Esophagus squamous epithelium (tissue), 5 donors: ENCODE data around the gene NUP153. TPM values are rescaled to one million over a fixed set of nuclear protein-coding genes. Genes with fewer than 3 reads are reported as not detected.

Experiments
- DNase-seq: peaks from one replicate; lab custom pipeline; 2025; lab: John Stamatoyannopoulos, UW
- H3K27ac ChIP-seq, 4 donors: fragments of 200-600 bp; sonication (generic); one replicate each; pipeline ENCODE4 v1.5.1; 2016 to 2019; ENCODE audit warnings: mild to moderate bottlenecking in 1 of 4
- H3K27me3 ChIP-seq, 4 donors: fragments of 200-600 bp; sonication (generic); 1 replicate in 3 of 4; 2 replicates in 1 of 4; pipeline versions ENCODE4 v1.5.1 to v1.6.0; 2017 to 2021; ENCODE audit warnings: antibody characterized with exemption in 1 of 4
- H3K36me3 ChIP-seq, 3 donors: fragments of 200-600 bp; sonication (generic); one replicate each; pipeline ENCODE4 v1.5.1; 2016 to 2019
- H3K4me1 ChIP-seq, 3 donors: fragments of 200-600 bp; sonication (generic); one replicate each; pipeline ENCODE4 v1.5.1; 2017 to 2019
- H3K4me3 ChIP-seq, 4 donors: fragments of 200-600 bp; sonication (generic); 1 replicate in 3 of 4; 2 replicates in 1 of 4; pipeline ENCODE4 v1.5.1; 2016 to 2019; ENCODE audit warnings: mild to moderate bottlenecking in 2 of 4, moderate library complexity in 1 of 4
- H3K9me3 ChIP-seq, 3 donors: fragments of 200-600 bp; sonication (generic); one replicate each; pipeline ENCODE4 v1.5.1; 2016 to 2019
- POLR2A ChIP-seq, 4 donors: fragments of 450-650 bp; IDR thresholded peaks; one replicate each; pipeline ENCODE4 v1.6.1; 2017; ENCODE audit warnings: antibody characterized with exemption in 4 of 4, mild to moderate bottlenecking in 4 of 4, moderate library complexity in 3 of 4
- WGBS, 2 donors: methylation state at CpG; one replicate each; pipeline ENCODE4 v1.1.5; 2018; 5-methylcytosine and 5-hydroxymethylcytosine counted together
- intact Hi-C: fragments of 100-400 bp; cut with DNase I; formaldehyde crosslinking; loops from one replicate; pipeline ENCODE4 v1.15.0; 2022
- total RNA-seq, 4 donors: library from RNA; depleted of rRNA; stranded (reverse); fragments of >200 nt; gene quantifications; one replicate each; pipeline ENCODE4 v1.1.0, GENCODE V29; 2016
- TF ChIP-seq, protein P1 (sequence below), 6 experiments: fragments of 450-650 bp in 4 of 6; fragments of 200-600 bp in 2 of 6; sonication (generic) in 2 of 6; IDR thresholded peaks; one replicate each; pipeline ENCODE4 v1.5.1; 2016 to 2019; ENCODE audit warnings: antibody characterized with exemption in 6 of 6, mild to moderate bottlenecking in 4 of 6, moderate library complexity in 4 of 6
- donor health status: DM: yes; HTN: yes; CAD: no.

Gene NUP153
- total RNA-seq, 4 donors from 2014 or later = 27.7 to 49.4 (median 40.6) TPM

DNA sequence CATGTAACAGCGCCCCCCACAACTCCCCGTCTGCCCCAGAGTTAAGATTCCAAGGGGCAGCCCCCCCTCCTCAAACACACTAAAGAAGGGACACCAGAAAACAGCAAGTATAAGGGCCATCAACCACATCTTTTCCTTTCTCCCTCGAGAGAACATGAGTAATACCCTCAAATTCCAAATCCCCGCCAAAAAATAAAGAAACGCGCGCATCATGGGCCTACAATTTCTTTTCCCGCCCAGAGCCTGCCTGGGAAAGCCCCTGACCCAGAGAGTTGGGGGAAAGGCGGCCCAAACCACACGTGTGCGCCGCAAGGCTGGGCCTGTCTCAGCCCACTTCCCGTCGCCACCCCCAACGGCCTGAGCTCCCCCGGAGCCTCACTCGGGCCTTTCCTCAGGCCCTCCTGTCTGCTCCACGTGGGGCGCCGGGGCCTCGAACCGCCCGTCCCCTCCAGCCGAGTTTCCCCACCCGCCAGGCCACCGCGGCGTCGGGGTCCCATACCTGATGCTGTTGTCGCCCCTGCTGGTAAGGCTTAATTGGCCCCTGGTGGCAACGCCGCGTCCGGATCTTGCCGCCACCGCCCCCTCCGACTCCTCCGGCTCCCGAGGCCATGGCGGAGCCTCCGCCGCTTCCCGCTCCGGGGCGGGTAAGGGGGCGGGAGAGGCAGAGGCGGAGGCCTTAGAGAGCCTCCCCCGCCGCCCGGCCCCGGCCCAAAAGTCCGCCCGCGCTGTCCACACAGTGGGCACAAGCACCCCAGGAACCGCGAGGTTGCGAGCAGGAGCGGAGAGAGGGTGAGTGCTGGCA lies 746 bp downstream of the NUP153 start:
- H3K9me3 ChIP-seq = no peaks in the 10 kb centered on the region
- 0 to 2% methylated on average over 9 to 23 of the region's 58 CpGs for WGBS, 2 donors
- H3K4me1 ChIP-seq = peaks cover 25 to 60% (median 28%) of the 10 kb centered on the region in 3 donors
- TF ChIP-seq POLR2A (IDR thresholded peaks at IDR 0.05) = peak in 1 of 4 donors; percentile 7
- TF ChIP-seq, protein P1, sequence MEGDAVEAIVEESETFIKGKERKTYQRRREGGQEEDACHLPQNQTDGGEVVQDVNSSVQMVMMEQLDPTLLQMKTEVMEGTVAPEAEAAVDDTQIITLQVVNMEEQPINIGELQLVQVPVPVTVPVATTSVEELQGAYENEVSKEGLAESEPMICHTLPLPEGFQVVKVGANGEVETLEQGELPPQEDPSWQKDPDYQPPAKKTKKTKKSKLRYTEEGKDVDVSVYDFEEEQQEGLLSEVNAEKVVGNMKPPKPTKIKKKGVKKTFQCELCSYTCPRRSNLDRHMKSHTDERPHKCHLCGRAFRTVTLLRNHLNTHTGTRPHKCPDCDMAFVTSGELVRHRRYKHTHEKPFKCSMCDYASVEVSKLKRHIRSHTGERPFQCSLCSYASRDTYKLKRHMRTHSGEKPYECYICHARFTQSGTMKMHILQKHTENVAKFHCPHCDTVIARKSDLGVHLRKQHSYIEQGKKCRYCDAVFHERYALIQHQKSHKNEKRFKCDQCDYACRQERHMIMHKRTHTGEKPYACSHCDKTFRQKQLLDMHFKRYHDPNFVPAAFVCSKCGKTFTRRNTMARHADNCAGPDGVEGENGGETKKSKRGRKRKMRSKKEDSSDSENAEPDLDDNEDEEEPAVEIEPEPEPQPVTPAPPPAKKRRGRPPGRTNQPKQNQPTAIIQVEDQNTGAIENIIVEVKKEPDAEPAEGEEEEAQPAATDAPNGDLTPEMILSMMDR (IDR thresholded peaks at IDR 0.05) = peak in 3 of 6 experiments; percentile 16 to 28 (median 26)
- H3K27ac ChIP-seq = peak overlapping the region; percentile 97 to 100 (median 100)
- peak overlapping the region; percentile 81 to 99 (median 88) for H3K4me3 ChIP-seq
- no peaks in the 10 kb centered on the region for H3K27me3 ChIP-seq
- intact Hi-C loops = no loop called here
- DNase-seq = no peak
- no peaks in the 10 kb centered on the region for H3K36me3 ChIP-seq

DNA sequence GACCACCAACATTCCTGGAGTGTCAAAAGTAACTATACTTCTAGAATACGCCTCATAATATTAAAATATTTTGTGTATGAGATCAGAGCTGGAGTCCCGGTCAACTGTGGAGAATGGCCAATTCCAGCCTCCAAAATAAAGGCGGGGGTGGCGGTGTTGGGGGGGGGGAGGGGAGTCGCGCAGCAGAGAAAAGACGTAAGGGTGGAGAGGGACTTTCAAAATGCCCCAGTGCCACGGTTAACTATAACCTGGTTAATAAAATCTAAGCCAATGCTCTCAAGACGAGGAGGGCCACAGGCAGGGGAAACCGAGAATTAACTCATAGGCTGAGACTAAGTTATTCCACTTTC lies 1.3 kb downstream of the NUP153 start:
- peaks cover 25 to 66% (median 28%) of the 10 kb centered on the region in 3 donors for H3K4me1 ChIP-seq
- intact Hi-C loops = no loop called here

DNA sequence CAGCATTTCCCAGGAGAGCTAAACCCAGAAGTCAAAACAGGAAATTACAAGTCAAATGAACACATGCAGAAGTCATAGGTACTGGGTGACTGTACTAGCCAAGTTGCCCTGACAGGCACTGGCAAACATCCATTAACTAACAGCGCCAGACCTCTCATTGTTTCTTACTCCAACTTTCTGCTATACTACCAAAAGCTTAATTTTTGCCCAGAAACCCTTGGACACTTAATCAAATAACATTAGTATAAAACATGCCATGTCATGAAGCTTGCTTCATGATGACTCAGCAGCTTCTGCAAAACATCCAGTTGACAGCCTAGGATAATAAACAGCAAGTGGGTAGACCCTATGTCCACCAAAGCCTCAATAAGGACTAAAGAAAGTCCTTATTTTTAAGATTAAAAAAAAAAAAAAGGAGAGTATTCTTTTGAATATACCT lies 3.5 kb downstream of the NUP153 start:
- Histone ChIP-seq H3K27me3 (no peaks in the 10 kb centered on the region), H3K4me3 (peak overlapping the region in 1 of 4 donors; percentile 81), H3K4me1 (peaks cover 25 to 62% (median 33%) of the 10 kb centered on the region in 3 donors), H3K27ac (peak overlapping the region; percentile 51 to 100 (median 78)), H3K36me3 (no peaks in the 10 kb centered on the region), H3K9me3 (no peaks in the 10 kb centered on the region)
- intact Hi-C loops = no loop called here
- DNase-seq = no peak
- TF ChIP-seq, protein P1 (IDR thresholded peaks at IDR 0.05) = no peak
- no peak for TF ChIP-seq POLR2A (IDR thresholded peaks at IDR 0.05)
- WGBS, 2 donors = 9 to 27% methylated on average over 1 of the region's 1 CpG

More for the DNA sequence above, 1.3 kb downstream of the NUP153 start:
- H3K9me3 ChIP-seq = no peaks in the 10 kb centered on the region
- no peak for TF ChIP-seq POLR2A (IDR thresholded peaks at IDR 0.05)
- TF ChIP-seq, protein P1 (IDR thresholded peaks at IDR 0.05) = no peak
- H3K4me3 ChIP-seq = peak overlapping the region; percentile 81 to 99 (median 88)
- H3K27ac ChIP-seq = peak overlapping the region; percentile 97 to 100 (median 100)
- 0% methylated on average over 6 to 7 of the region's 10 CpGs for WGBS, 2 donors
- DNase-seq = no peak
- H3K27me3 ChIP-seq = no peaks in the 10 kb centered on the region
- H3K36me3 ChIP-seq = no peaks in the 10 kb centered on the region

DNA sequence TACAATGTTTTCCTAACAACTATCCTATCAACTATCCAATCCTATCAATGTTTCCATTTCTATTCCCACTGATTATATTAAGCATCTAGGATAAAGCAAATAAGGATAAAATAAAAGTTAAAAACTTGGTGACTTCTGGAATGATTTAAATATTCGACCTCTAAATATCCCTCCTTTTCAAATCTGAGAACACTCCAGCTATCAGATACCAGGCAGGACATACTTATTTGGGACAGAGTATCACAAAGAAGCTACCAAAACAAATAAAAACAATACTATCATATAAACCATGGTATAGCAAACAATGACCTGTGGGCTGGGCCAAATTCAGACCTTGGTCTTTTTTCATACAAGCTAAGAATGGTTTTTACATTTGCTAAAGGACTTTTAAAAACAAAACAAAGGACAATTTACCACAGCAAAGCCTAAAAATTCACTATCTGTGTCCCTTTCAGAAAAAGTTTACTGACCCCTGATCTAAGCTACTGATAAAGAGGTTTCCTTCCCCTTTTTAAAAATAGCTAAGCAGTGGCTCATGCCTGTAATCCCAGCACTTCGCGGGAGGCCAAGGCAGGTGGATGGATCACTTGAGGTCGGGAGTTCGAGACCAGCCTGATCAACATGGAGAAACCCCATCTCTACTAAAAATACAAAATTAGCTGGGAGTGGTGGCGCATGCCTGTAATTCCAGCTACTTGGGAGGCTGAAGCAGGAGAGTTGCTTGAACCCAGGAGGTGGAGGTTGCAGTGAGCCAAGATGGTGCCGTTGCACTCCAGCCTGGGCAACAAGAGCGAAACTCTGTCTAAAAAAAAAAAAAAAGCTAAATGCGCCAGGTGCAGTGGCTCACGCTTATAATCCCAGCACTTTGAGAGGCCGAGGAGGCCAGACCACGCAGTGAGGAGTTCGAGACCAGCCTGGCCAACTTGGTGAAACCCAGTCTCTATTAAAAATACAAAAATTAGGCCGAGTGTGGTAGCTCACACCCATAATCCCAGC lies 6.0 kb downstream of the NUP153 start:
- TF ChIP-seq, protein P1 (IDR thresholded peaks at IDR 0.05) = no peak
- TF ChIP-seq POLR2A (IDR thresholded peaks at IDR 0.05) = no peak
- H3K27me3 ChIP-seq = no peaks in the 10 kb centered on the region
- no peak overlapping the region for H3K4me3 ChIP-seq
- H3K9me3 ChIP-seq = no peaks in the 10 kb centered on the region
- peaks cover 25 to 62% (median 33%) of the 10 kb centered on the region in 3 donors for H3K4me1 ChIP-seq
- DNase-seq = no peak
- H3K27ac ChIP-seq = peak overlapping the region in 2 of 4 donors; percentile 6 to 17
- intact Hi-C loops = no loop called here
- WGBS, 2 donors = 77 to 86% methylated on average over 14 of the region's 14 CpGs
- H3K36me3 ChIP-seq = no peaks in the 10 kb centered on the region
